Spleen (tissue), 7 donors: Measurements from ENCODE around the gene NUMB.

Experiments
- POLR2A ChIP-seq, 3 donors: fragments of 450-650 bp; IDR thresholded peaks; one replicate each; pipeline ENCODE4 v1.5.1; 2017; ENCODE audit warnings: antibody characterized with exemption in 3 of 3, mild to moderate bottlenecking in 1 of 3
- POLR2AphosphoS5 ChIP-seq, 3 donors: sonication (generic); formaldehyde crosslinking; IDR thresholded peaks; one replicate each; pipeline ENCODE4 v1.5.1; 2017; ENCODE audit warnings: antibody characterized with exemption in 3 of 3
- TF ChIP-seq, protein P1 (sequence below), 11 experiments: fragments of 200-600 bp in 7 of 11; fragments of 450-650 bp in 4 of 11; sonication (generic) in 4 of 11; IDR thresholded peaks in 8 of 11; conservative IDR thresholded peaks in 3 of 11; 1 replicate in 7 of 11; 2 replicates in 4 of 11; pipeline versions ENCODE4 v1.4.0 to v1.8.0; 2016 to 2021; ENCODE audit warnings: antibody characterized with exemption in 11 of 11, inconsistent platforms in 4 of 11, mild to moderate bottlenecking in 1 of 11
- donor health status: DM: no; HTN: no; CAD: no; lungs with moderate emphysema.
- donor health status: DM: no; HTN: no; CAD: no.
- donor health status: DM: no; HTN: no; CAD: no.

- TF ChIP-seq, protein P1, sequence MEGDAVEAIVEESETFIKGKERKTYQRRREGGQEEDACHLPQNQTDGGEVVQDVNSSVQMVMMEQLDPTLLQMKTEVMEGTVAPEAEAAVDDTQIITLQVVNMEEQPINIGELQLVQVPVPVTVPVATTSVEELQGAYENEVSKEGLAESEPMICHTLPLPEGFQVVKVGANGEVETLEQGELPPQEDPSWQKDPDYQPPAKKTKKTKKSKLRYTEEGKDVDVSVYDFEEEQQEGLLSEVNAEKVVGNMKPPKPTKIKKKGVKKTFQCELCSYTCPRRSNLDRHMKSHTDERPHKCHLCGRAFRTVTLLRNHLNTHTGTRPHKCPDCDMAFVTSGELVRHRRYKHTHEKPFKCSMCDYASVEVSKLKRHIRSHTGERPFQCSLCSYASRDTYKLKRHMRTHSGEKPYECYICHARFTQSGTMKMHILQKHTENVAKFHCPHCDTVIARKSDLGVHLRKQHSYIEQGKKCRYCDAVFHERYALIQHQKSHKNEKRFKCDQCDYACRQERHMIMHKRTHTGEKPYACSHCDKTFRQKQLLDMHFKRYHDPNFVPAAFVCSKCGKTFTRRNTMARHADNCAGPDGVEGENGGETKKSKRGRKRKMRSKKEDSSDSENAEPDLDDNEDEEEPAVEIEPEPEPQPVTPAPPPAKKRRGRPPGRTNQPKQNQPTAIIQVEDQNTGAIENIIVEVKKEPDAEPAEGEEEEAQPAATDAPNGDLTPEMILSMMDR (IDR thresholded peaks at IDR 0.05 in 8 of 11, conservative IDR thresholded peaks at IDR 0.05 in 3 of 11): peak in 6 of 11 experiments; percentile 16 to 70 (median 46)
- TF ChIP-seq POLR2AphosphoS5 (IDR thresholded peaks at IDR 0.05) (peak; percentile 93 to 97 (median 96)), POLR2A (IDR thresholded peaks at IDR 0.05) (peak; percentile 38 to 70 (median 38))
These were observed at the start of gene NUMB for GRCh38 chr14:73458183-73458976.
